ENCODE results near the gene ARL2.

The ARL2 gene

GRCh38 chr11:64996710-64997380 is 17.1 kb upstream of the ARL2 start, which contains the start of gene BATF2:
Gene BATF2, minus strand, starts transcription at chr11:64996971. Its CDS starts 57 bp downstream, at chr11:64996914.
- H3K4me2 ChIP-seq (ENCODE audit: low read length): peak within 1 kb of the TSS; percentile 38

GRCh38 chr11:64998141-64998540 is 15.8 kb upstream of the ARL2 start:
- H3K27ac ChIP-seq (ENCODE audit: low read depth, low read length): no peak overlapping the region

More at GRCh38 chr11:64996710-64997380, 17.1 kb upstream of the ARL2 start, which contains the start of gene BATF2:
- Histone ChIP-seq H3K36me3 (ENCODE audit: control insufficient read depth, low read length) (no peaks in the 10 kb centered on the region), H3K9me2 (replicated peaks; ENCODE audit: control insufficient read depth, low read length) (no peaks in the 10 kb centered on the region), H4K20me1 (ENCODE audit: control insufficient read depth, insufficient read depth, low read depth, low read length) (no peaks in the 10 kb centered on the region), H3F3A (ENCODE audit: control insufficient read depth, insufficient read depth) (no peaks in the 10 kb centered on the region), H3K79me2 (ENCODE audit: control insufficient read depth, low read length) (no peaks in the 10 kb centered on the region), H3K27me3 (ENCODE audit: control insufficient read depth, low read length) (no peaks in the 10 kb centered on the region), H3K27ac (ENCODE audit: low read depth, low read length) (no peak within 1 kb of the TSS), H3K9me3 (ENCODE audit: control insufficient read depth, insufficient read depth, low read length) (no peaks in the 10 kb centered on the region), H3K4me1 (ENCODE audit: control insufficient read depth, low read length) (peaks cover 29% of the 10 kb centered on the region), H3K4me3 (ENCODE audit: low read length) (peak within 1 kb of the TSS; percentile 31)
- no peak for TF ChIP-seq EZH2phosphoT487 (IDR thresholded peaks at IDR 0.05; ENCODE audit: borderline replicate concordance, low read length)
- TF ChIP-seq CTCF (IDR thresholded peaks at IDR 0.05; ENCODE audit: low read depth, low read length, poor library complexity, severe bottlenecking): peak; percentile 69

GRCh38 chr11:64998690-64999431 is 15.1 kb upstream of the ARL2 start:
- Histone ChIP-seq H3K79me2 (ENCODE audit: control insufficient read depth, low read length) (no peaks in the 10 kb centered on the region), H3K4me2 (ENCODE audit: low read length) (peak overlapping the region; percentile 23), H3K9me2 (replicated peaks; ENCODE audit: control insufficient read depth, low read length) (no peaks in the 10 kb centered on the region), H4K20me1 (ENCODE audit: control insufficient read depth, insufficient read depth, low read depth, low read length) (no peaks in the 10 kb centered on the region), H3K27ac (ENCODE audit: low read depth, low read length) (no peak overlapping the region), H3K9me3 (ENCODE audit: control insufficient read depth, insufficient read depth, low read length) (no peaks in the 10 kb centered on the region), H3K4me1 (ENCODE audit: control insufficient read depth, low read length) (peaks cover 28% of the 10 kb centered on the region), H3K27me3 (ENCODE audit: control insufficient read depth, low read length) (no peaks in the 10 kb centered on the region), H3K36me3 (ENCODE audit: control insufficient read depth, low read length) (no peaks in the 10 kb centered on the region), H3F3A (ENCODE audit: control insufficient read depth, insufficient read depth) (no peaks in the 10 kb centered on the region), H3K4me3 (ENCODE audit: low read length) (peak overlapping the region; percentile 1)
- TF ChIP-seq EZH2phosphoT487 (IDR thresholded peaks at IDR 0.05; ENCODE audit: borderline replicate concordance, low read length) (no peak), CTCF (IDR thresholded peaks at IDR 0.05; ENCODE audit: low read depth, low read length, poor library complexity, severe bottlenecking) (no peak)

More at GRCh38 chr11:64998141-64998540, 15.8 kb upstream of the ARL2 start:
- Histone ChIP-seq H3K4me3 (ENCODE audit: low read length) (peak overlapping the region; percentile 1; the same call in 1 of the 2 replicates), H3K4me2 (ENCODE audit: low read length) (peak overlapping the region; percentile 23), H3K36me3 (ENCODE audit: control insufficient read depth, low read length) (no peaks in the 10 kb centered on the region), H3K4me1 (ENCODE audit: control insufficient read depth, low read length) (peaks cover 28% of the 10 kb centered on the region), H3K9me2 (replicated peaks; ENCODE audit: control insufficient read depth, low read length) (no peaks in the 10 kb centered on the region), H3F3A (ENCODE audit: control insufficient read depth, insufficient read depth) (no peaks in the 10 kb centered on the region), H3K9me3 (ENCODE audit: control insufficient read depth, insufficient read depth, low read length) (no peaks in the 10 kb centered on the region), H3K79me2 (ENCODE audit: control insufficient read depth, low read length) (no peaks in the 10 kb centered on the region), H4K20me1 (ENCODE audit: control insufficient read depth, insufficient read depth, low read depth, low read length) (no peaks in the 10 kb centered on the region), H3K27me3 (ENCODE audit: control insufficient read depth, low read length) (no peaks in the 10 kb centered on the region)
- TF ChIP-seq EZH2phosphoT487 (IDR thresholded peaks at IDR 0.05; ENCODE audit: borderline replicate concordance, low read length): no peak
- no peak for TF ChIP-seq CTCF (IDR thresholded peaks at IDR 0.05; ENCODE audit: low read depth, low read length, poor library complexity, severe bottlenecking)
